GM18867 (cell line): ENCODE data around the gene TELO2.

ENCODE experiments used
- ATAC-seq: cut with Tn5 transposase; IDR thresholded peaks from one replicate; pipeline ENCODE4 v1.9.1; 2021; ENCODE audit warnings: mild to moderate bottlenecking, moderate library complexity; ENCODE audit not compliant: unreplicated experiment

TELO2 gene

DNA sequence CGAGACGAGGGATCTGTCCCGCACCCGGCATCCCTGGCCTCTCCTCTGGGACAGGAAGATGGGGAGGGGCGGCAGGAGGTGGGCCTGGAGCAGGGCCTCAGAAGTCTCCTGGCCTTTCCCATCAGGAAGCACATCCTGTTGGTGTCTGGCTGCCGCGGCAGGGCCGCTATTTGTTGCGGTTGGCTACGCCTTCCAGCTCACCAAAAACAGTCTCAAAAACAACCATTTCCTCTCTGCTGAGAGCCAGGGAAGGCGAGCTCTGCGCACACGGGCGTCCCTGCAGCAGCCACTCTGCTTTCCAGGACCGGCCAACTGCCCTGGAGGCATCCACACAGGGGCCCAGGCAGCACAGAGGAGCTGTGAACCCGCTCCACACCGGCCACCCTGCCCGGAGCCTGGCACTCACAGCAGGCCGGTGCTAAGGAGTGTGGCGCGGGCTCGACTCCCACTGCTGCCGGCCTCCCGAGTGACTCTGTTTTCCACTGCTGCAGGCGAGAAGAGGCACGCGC lies 40.3 kb downstream of the TELO2 start, which contains the start of gene TMEM204:
TSS of gene TMEM204 (plus strand) at position 224 of the 509 bp plus-strand sequence. CDS start 610 bp downstream, outside the sequence.
- ATAC-seq = no peak

DNA sequence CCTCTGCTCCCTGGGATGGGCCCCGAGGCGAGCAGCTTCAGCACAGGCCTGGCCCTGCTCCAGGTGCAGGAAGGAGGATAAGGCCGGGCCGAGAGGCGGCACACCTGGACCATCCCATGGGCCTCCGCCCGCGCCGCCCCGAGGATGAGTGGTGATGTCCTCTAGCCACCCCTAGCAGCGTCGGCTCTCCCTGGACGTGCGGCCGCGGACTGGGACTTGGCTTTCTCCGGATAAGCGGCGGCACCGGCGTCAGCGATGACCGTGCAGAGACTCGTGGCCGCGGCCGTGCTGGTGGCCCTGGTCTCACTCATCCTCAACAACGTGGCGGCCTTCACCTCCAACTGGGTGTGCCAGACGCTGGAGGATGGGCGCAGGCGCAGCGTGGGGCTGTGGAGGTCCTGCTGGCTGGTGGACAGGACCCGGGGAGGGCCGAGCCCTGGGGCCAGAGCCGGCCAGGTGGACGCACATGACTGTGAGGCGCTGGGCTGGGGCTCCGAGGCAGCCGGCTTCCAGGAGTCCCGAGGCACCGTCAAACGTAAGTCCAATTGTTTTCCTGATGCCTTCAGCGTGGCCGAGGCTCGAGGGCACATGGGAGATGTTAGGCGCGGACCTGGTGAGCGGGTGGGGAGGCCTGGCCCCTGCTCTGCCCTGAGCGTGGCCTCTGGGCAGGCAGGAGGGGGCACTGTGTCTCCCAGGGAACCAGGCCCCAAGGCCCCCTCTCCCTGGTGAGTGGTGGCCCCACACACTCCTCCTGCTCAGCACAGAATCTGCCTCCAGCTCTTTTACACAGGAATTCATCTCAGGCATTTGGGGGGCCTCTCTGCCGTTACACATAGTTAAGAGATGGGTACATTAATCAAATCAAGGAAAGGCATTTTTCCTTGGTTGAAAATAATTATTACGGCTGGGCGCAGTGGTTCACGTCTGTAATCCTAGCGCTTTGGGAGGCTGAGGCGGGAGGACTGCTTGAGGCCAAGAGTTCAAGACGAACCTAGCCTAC lies 41.2 kb downstream of the TELO2 start:
- ATAC-seq = no peak

DNA sequence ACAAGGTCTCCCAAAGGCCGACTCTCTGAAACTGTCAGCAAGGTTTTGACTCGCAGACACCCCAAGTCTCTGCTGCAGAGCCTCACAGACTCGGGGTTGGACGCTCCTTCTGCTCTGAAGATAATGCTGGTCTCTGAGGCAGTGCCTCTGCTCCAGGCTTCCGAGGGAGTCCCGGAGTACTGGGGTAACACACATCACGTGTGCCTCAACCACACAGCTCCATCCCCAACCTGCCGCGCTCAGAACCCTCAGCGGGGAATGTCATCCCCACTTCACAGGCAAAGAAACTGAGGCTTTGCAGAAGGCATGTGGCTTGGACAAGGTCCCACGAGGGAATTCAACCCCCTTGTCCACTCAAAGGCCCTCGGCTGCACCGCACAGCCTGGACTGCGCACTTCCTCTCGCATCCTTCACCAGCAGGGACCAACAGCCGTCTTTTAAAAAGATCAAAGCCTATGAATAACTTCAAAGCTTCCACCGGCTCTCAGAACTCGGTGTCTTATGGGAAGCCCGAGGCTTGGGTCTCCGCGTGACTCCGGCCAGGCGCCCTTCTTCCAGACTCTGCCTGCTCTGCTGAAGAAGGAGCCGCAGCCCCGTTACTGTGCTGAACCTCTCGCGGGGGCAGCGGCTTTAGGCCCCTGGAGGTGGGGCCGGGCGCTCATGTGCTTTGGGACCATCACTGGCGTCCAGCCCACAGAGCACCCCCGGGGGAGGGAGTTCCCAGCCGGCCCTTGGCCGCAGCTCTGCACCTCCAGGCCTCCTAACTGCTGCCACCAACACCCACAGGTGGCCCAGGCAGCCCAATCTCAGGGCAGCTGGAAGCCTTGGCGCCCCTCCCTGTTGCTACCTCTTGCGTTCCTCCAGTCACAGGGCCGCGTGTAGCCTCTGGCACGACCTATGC lies 42.5 kb downstream of the TELO2 start:
- ATAC-seq = no peak

DNA sequence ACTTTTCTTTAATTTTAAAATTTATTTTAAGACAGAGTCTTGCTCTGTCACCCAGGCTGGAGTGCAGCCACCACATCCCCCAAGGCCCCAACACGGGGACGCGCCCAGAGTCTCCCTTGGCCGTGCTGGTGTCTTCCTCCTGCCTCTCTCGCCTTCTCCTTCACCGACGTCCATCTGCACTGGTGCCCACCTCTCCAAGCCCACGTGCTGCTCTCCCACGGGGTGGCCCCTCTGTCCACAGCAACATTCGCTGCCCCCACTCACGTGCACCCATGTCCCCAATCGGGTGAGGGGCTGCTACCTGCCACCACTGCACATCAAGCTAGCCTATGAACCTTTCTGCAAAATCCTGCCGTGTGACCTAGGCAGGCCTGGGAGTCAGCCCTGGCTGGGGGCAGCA lies 43.4 kb downstream of the TELO2 start:
- ATAC-seq = no peak

DNA sequence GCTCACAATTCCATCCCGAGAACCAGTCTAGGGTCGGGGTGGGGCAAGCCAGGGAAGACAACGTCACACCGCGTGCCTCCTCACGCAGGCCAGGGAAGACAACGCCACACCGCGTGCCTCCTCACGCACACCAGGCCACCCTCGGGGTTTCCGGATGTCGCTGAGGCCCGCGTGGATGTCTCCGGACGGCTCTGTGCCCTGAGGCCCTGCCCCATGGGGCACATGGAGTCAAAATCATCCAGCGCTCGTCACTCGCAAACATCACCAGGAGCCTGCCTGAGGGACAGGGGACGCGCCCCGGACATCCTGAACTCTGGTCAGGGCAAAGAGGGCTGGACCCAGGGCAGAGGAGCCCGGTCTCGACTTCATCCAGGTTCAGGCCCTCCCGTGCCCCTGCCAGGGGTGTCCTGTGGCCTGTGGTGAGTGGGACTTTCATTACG lies 44.0 kb downstream of the TELO2 start:
- ATAC-seq = no peak

DNA sequence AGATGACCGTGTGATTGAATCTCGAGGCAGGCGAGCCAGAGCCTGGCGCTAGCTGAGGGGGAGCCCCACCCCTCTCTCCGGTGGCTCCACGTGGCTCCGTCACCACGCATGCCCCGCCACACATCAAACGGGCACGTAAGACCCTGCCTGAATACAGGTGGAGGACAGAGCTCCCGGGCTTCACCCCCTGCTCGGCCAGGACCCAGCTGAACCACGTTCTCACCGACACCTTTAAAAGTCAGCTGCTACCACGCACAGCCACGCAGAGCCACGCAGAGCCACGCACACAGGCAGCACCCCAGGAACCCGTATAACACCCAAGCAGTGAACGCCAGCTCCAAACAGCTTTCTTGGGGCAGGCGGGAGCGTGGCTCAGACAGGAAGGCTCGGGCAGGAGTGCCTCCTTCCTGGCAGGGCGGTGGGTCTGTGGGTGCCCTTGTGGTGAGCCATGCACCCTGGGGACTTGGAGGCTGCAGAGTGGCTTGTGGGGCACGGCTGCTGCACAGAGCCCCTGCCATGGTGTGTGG lies 44.7 kb downstream of the TELO2 start:
- ATAC-seq = no peak

DNA sequence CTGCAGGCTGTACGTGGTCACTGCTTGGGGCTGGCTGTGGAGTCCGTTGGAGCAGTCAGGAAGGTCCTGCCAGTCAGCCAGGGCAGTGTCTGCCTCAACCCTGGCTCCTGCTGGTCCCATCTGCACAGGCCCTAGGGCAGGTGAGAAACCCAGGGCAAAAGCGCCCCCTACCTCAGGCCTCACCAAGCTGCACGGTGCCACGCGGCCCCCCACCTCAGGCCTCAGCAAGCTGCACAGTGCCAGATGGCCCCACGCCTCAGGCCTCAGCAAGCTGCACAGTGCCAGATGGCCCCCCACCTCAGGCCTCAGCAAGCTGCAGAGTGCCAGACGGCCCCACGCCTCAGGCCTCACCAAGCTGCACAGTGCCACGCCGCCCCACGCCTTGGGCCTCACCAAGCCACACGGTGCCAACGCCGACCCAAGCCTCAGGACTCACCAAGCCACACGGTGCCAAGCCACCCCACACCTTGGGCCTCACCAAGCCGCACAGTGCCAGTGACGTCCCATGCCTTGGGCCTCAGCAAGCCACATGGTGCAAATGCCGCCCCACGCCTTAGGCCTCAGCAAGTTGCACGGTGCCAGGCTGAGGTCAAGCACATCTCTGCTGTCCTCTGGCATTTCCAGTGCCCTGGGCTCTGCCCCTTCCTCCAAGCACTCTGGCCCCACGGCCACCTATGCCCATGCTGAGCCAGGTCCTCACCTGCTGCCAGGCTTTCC lies 45.8 kb downstream of the TELO2 start:
- ATAC-seq = no peak

DNA sequence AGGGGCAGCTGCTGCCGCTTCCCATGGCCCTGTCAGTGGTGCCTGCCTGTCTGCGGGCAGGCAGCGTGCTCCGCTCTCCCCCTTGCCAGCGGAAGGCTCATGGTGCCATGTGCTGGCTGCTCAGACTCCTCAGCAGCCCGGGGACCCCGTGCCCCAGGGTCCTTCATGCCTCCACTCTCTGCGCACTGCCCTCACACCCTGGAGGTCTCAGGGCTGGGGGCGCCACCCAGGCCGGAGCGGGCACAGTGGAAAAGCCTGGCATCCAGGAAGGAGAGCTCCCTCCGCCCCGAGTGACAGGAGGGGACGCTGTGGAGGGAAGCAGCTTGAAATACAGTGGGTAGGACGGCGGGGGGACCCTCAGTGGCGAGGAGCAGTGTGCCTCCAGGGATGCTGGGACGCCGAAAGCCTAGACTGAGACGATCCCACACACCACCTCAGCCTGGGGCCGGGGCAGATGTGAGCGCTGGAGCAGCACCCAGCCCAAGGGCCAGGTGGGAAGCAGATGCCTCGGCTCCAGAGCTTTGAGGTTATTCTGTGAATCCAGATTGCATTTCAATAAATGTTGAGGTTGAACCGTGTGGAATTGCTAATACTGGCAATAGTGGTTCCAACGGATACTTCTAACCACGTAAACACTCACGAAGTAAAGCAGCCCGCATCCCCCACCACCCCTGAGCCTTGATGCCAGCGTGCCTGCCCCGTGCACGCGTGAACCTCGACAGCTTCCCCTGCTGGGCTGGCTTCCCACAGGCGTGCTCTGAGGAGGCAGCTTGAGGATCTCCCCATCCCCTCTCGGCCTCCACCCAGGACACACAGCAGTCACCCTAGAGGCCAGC lies 46.8 kb downstream of the TELO2 start:
- no peak for ATAC-seq

DNA sequence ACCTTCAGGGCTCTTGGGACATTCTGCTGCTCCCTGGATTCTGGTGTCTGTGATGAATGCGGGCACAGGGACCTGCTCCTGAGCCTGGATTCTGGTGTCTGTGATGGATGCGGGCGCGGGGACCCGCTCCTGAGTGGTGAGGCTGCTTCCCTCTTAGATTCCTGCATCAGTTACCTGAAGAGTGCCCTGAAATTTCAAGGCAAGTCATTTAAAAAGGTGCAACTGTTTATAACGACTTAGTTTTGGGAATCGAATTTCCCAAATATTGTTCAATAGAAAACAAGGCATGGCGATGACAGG lies 47.3 kb downstream of the TELO2 start:
- ATAC-seq = no peak

DNA sequence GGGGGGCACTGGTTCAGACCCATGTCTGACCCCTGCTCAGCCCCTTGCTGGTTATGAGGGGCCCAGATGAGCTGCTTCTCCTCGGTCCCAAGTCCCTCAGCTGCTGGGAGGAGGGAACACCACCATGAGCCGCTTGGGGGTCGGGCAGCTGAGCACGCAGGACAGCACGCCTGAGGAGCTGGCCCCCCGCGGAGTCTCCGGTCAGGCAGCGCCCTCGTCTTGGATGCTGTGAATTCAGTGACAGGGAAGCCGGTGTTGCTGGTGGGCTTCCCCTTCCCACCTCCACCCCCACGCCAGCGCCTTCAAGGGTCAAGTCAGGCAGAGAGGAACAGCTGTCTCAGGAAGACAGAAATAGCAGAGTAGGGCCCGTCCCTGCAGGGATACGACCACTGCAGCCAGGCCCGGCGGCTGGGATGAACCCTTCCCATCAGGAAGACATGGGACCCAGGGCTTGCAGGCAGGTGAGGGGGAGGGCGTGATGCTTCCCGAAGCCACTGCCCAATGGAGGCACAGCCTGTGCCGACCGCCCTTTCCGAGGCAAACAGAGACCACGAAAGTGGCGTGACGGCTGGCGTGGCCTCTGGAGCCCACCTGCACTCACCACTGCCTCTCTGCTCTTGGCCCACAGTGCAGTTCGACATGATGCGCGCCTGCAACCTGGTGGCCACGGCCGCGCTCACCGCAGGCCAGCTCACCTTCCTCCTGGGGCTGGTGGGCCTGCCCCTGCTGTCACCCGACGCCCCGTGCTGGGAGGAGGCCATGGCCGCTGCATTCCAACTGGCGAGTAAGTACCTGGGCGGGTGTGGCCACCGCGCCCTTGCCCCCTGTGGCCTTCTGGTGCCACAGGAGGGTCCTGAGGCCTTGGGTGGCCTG lies 48.4 kb downstream of the TELO2 start:
- no peak for ATAC-seq

DNA sequence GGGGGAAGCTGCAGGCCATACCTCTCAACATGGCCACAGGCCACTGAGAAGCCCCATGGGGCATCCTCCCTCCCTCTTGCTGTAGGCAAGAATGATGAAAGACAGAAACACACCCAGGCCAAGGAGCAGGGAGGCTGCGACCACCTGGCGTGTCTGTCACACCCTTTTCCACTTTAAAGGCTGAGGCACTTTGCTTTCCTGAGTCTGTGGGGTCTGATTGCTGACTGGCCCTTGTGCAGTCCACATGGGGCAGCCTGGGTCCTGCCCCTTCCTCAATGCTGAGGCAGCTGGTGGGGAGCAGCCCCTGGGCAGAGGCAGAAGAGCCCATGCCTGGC lies 49.0 kb downstream of the TELO2 start:
- no peak for ATAC-seq

DNA sequence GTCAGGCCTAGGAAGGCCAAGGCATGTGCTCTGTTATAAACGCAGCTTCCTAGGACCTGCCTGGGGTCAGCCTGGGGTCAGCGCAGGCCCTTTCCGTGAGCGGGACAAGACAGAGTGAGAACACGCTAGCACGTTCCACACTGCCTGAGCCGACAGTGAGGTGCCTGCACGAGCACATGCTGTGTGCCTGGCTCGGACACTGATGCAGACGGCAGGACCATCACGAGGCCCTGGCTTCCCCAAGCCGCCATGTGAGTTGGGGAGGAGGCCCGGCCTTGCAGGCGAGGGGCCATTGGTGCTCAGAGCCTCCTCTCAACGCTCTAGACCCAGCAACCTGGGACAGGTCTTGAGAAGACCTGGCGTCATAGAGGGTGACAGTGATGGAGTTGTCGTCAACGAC lies 49.4 kb downstream of the TELO2 start:
- ATAC-seq = no peak

DNA sequence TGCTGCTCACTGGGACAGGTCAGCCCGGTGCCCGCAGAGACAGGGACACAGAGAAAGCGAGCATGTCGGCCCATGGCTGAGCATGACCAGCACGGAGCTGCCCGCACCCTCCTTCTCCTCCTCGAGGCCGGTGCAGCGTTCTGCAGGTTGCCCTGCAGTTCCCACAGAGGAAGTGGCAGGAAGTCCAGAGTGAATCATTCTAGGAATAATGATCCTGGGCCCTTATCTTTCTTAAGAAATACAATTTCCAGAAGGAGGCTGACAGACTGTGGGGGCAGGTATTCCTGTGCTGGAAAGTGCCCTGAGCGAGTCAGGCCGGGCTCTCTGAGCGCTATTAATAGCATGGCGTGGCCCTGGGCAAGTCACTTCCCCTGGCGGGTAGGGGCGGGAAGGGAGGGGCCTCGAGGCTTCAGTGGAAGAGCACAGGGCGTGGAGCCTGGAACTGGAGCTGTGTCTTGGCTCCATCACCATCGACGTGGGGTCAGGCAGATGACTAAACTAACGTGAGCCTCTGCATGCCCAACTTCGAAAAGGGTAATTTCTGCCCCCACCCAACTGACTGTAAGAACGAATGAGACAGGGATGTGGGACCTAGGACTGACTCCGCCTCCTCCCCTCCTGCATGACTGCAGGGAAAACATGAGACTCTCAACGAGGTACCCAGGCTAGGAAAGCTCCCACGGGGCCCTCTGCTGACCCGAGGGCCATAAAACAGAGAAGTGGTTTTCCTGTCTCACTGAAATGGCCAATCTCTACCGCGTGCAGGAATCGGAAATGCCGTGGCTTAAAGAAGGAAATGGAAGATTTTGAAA lies 50.1 kb downstream of the TELO2 start:
- ATAC-seq = no peak

DNA sequence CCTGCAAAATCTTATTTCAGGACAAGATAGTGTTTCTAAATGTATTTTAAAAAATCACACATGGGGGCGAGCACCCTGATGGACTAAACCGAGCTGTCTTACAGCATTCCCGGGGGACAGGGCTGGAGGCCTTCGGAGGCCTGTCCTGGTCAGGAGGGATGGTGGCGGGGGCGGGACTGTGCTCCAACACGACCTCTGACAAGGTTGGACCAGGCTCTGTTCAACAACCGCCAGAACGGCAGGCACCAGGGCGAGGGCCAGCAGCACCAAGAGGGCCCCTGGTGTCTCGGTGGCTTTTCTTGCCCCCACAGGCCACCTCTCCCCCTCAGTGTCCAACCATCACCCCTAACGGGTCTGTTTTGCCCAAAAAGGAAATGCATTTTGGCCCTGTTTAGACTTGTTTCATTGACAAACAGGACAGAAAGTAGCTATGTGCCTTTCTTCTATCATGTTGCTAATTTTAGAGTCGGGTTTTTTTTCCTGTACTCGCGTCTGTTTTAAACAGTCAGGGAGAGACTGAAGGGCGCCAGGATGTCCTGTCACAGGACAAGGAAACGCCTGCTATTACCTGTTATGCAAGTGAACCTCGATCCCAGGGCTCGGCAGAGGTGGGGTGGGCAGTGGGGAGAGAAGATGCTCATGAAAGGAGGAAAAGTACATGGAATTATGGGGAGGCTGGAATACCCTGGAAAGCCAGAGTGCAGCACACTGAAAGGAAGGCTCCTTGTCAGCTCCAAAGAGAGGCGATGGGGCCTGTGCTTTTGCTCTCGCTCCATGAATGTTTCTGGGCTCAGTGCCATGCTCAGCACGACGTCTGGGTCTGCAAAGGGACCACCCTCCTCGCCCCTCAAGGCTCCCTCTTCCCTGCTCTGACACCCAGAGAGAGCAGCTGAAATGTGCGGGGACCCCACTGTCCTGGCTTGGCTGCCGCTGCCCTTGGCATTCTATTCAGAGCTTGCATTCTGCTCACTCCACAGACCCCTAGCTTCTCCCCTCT lies 52.2 kb downstream of the TELO2 start:
- ATAC-seq = no peak

DNA sequence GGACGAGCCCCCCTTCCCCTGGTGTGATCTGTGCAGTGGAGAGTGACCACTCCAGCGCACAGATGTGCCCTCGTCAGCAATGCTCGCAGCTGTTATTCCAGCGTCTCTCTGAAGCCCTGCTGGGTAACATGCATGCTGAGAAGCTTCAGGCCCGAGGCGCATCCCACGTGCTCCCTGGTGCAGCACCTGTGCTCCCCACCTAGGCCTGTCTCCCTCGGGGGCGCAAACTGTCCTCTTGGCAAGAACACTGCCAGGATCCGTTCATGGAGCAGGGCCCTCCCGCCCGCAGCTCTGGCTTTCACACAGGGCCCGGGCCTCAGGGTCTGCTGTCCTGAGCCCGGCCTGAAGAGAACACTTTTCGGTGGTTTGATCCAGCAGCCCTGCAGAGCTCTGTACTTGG lies 53.3 kb downstream of the TELO2 start:
- ATAC-seq = no peak

DNA sequence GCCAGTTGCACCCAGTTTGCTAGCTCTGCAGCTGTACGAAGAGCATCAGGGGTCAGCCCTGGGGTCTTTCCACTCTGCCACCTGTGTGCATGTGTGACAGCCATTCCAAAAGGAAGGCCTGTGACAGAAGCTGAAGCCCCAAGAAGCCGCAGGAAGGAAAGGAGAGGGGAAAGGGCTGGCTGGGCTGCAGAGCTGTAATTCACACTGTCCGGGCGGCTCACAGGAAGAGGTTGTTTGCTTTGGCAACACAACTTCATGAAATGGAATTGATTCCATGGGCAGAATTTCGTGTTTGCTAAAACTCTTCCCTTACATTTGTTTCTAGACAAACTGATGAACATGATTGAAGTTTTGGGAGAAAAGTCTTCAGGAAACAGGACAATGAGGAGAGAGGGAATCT lies 55.1 kb downstream of the TELO2 start:
- no peak for ATAC-seq

DNA sequence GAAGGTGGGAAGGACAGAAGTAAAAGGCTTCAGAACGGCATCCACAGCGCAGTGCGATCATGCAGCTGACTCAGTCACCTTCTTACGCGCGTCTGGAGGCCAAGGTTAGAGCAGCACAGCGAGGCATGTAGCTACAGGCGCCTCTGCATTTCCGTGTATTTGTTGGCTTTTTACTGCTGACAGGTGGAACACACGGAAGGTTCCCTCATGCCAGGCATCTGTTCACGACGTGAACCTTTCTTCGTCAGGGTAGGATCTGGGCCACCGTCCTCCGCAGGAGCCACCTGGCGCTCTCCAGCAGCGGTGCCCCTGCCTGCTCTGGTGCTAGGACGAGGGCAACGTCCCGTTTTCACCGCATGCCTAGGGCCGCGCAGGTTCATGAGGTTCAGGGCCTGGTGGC lies 55.6 kb downstream of the TELO2 start:
- no peak for ATAC-seq
